Spleen (tissue), 11 donors: ENCODE results near the gene TSPAN3. TPM values are rescaled to one million over a fixed set of nuclear protein-coding genes. Genes with fewer than 3 reads are reported as not detected.

Source experiments
- DNase-seq: peaks from one replicate; pipeline ENCODE4 v3.0.0-alpha.2; 2020
- H3K27ac ChIP-seq, 8 donors: fragments of 200-600 bp; sonication (generic) in 7 of 8; 1 replicate in 4 of 8; 2 replicates in 4 of 8; pipeline versions ENCODE4 v1.5.0 to v1.8.0; 2016 to 2021; ENCODE audit warnings: inconsistent platforms in 4 of 8, mild to moderate bottlenecking in 4 of 8, moderate library complexity in 1 of 8
- H3K27me3 ChIP-seq, 7 donors: fragments of 200-600 bp; sonication (generic) in 6 of 7; replicated peaks in 1 of 7; 1 replicate in 4 of 7; 2 replicates in 3 of 7; pipeline versions ENCODE4 v1.5.0 to v1.8.0; 2016 to 2021; ENCODE audit warnings: inconsistent platforms in 3 of 7, mild to moderate bottlenecking in 1 of 7
- H3K36me3 ChIP-seq, 6 donors: fragments of 200-600 bp; sonication (generic) in 5 of 6; 1 replicate in 4 of 6; 2 replicates in 2 of 6; pipeline versions ENCODE4 v1.5.0 to v1.8.0; 2016 to 2021; ENCODE audit warnings: inconsistent platforms in 2 of 6
- H3K4me1 ChIP-seq, 6 donors: fragments of 200-600 bp; sonication (generic) in 5 of 6; 1 replicate in 3 of 6; 2 replicates in 3 of 6; pipeline versions ENCODE4 v1.5.0 to v1.8.0; 2016 to 2021; ENCODE audit warnings: inconsistent platforms in 3 of 6
- H3K4me3 ChIP-seq, 8 donors: fragments of 200-600 bp; sonication (generic) in 7 of 8; 1 replicate in 4 of 8; 2 replicates in 4 of 8; pipeline versions ENCODE4 v1.5.0 to v1.8.0; 2016 to 2021; ENCODE audit warnings: inconsistent platforms in 4 of 8, mild to moderate bottlenecking in 4 of 8, moderate library complexity in 2 of 8
- H3K9me3 ChIP-seq, 8 donors: fragments of 200-600 bp; sonication (generic) in 7 of 8; 1 replicate in 4 of 8; 2 replicates in 4 of 8; pipeline versions ENCODE4 v1.5.0 to v1.8.0; 2016 to 2021; ENCODE audit warnings: inconsistent platforms in 4 of 8
- CTCF ChIP-seq, 11 experiments: fragments of 200-600 bp in 7 of 11; fragments of 450-650 bp in 4 of 11; sonication (generic) in 4 of 11; IDR thresholded peaks in 8 of 11; conservative IDR thresholded peaks in 3 of 11; 1 replicate in 7 of 11; 2 replicates in 4 of 11; pipeline versions ENCODE4 v1.4.0 to v1.8.0; 2016 to 2021; ENCODE audit warnings: antibody characterized with exemption in 11 of 11, inconsistent platforms in 4 of 11, mild to moderate bottlenecking in 1 of 11
- POLR2A ChIP-seq, 3 donors: fragments of 450-650 bp; IDR thresholded peaks; one replicate each; pipeline ENCODE4 v1.5.1; 2017; ENCODE audit warnings: antibody characterized with exemption in 3 of 3, mild to moderate bottlenecking in 1 of 3
- POLR2AphosphoS5 ChIP-seq, 3 donors: sonication (generic); formaldehyde crosslinking; IDR thresholded peaks; one replicate each; pipeline ENCODE4 v1.5.1; 2017; ENCODE audit warnings: antibody characterized with exemption in 3 of 3
- WGBS, 5 donors: extraction: QIAGEN DNeasy Blood & Tissue Kit in 3 of 5; methylation state at CpG; one replicate each; pipeline versions ENCODE4 v1.1.5 to v1.1.7; 2013 to 2018; 5-methylcytosine and 5-hydroxymethylcytosine counted together
- intact Hi-C: fragments of 100-400 bp; cut with DNase I; formaldehyde crosslinking; loops from one replicate; pipeline ENCODE4 v1.15.0; 2023; ENCODE audit warnings: low total_unique reads
- polyA plus RNA-seq, 3 donors: library from polyadenylated mRNA; stranded (reverse); fragments of 200-250 nt; gene quantifications; one replicate each; pipeline ENCODE4 v1.2.1, GENCODE V29; 2013
- total RNA-seq, 7 donors: library from RNA; depleted of rRNA in 3 of 7; stranded (reverse); fragments of >200 nt in 3 of 7; fragmentation: NEBNext Ultra II Directional in 4 of 7; extraction: Animal tissue kit (Norgen Biotek cat#: 25700) in 4 of 7; gene quantifications; one replicate each; pipeline versions ENCODE4 v1.1.0 to v1.2.1, GENCODE V29; 2016 to 2021
- donor health status: healthy with polysubstance abuse.
- donor health status: DM: no; HTN: no; CAD: no; lungs with moderate emphysema.
- donor health status: DM: no; HTN: no; CAD: no.
- donor health status: Bipolar disorder and iron deficiency.
- donor health status: healthy.
- donor health status: DM: no; HTN: no; CAD: no.
- donor health status: DM: yes; HTN: yes; CAD: no.

The TSPAN3 gene
- total and polyA plus RNA-seq, 10 donors: 98.5 to 276 (median 141) TPM

GRCh38 chr15:77064063-77064462 lies 6.8 kb downstream of the TSPAN3 start:
- Histone ChIP-seq H3K27ac (peak overlapping the region in 1 of 8 donors; percentile 1), H3K36me3 (no peaks in the 10 kb centered on the region), H3K4me1 (peaks cover 19 to 100% (median 73%) of the 10 kb centered on the region in 6 donors), H3K4me3 (no peak overlapping the region), H3K27me3 (no peaks in the 10 kb centered on the region), H3K9me3 (no peaks in the 10 kb centered on the region)
- intact Hi-C loops: no loop called here
- TF ChIP-seq POLR2AphosphoS5 (IDR thresholded peaks at IDR 0.05): no peak
- no peak for TF ChIP-seq CTCF (IDR thresholded peaks at IDR 0.05 in 8 of 11, conservative IDR thresholded peaks at IDR 0.05 in 3 of 11)
- no peak for TF ChIP-seq POLR2A (IDR thresholded peaks at IDR 0.05)
- no peak for DNase-seq
- WGBS, 5 donors: 84 to 92% (median 88%) methylated on average over 2 of the region's 2 CpGs

GRCh38 chr15:77063249-77063648 lies 7.7 kb downstream of the TSPAN3 start:
- Histone ChIP-seq H3K4me3 (no peak overlapping the region), H3K4me1 (peaks cover 19 to 99% (median 66%) of the 10 kb centered on the region in 6 donors), H3K27ac (no peak overlapping the region), H3K9me3 (no peaks in the 10 kb centered on the region), H3K36me3 (no peaks in the 10 kb centered on the region), H3K27me3 (no peaks in the 10 kb centered on the region)
- TF ChIP-seq CTCF (IDR thresholded peaks at IDR 0.05 in 8 of 11, conservative IDR thresholded peaks at IDR 0.05 in 3 of 11) (no peak), POLR2AphosphoS5 (IDR thresholded peaks at IDR 0.05) (no peak), POLR2A (IDR thresholded peaks at IDR 0.05) (no peak)
- intact Hi-C loops: no loop called here
- DNase-seq: no peak

GRCh38 chr15:77060546-77060945 lies 10.4 kb downstream of the TSPAN3 start:
- Histone ChIP-seq H3K9me3 (no peaks in the 10 kb centered on the region), H3K4me1 (peaks cover 19 to 91% (median 51%) of the 10 kb centered on the region in 6 donors), H3K4me3 (no peak overlapping the region), H3K36me3 (peaks cover 0 to 9% (median 0%) of the 10 kb centered on the region in 6 donors), H3K27me3 (no peaks in the 10 kb centered on the region), H3K27ac (peak overlapping the region in 5 of 8 donors; percentile 7 to 53 (median 41))
- intact Hi-C loops: no loop called here
- no peak for DNase-seq
- TF ChIP-seq POLR2AphosphoS5 (IDR thresholded peaks at IDR 0.05) (no peak), CTCF (IDR thresholded peaks at IDR 0.05 in 8 of 11, conservative IDR thresholded peaks at IDR 0.05 in 3 of 11) (no peak), POLR2A (IDR thresholded peaks at IDR 0.05) (no peak)

GRCh38 chr15:77059786-77060361 lies 11.0 kb downstream of the TSPAN3 start:
- intact Hi-C loops: no loop called here
- Histone ChIP-seq H3K4me1 (peaks cover 19 to 91% (median 44%) of the 10 kb centered on the region in 6 donors), H3K27me3 (no peaks in the 10 kb centered on the region), H3K4me3 (no peak overlapping the region), H3K27ac (peak overlapping the region in 5 of 8 donors; percentile 7 to 53 (median 41)), H3K36me3 (peaks cover 0 to 9% (median 0%) of the 10 kb centered on the region in 6 donors), H3K9me3 (no peaks in the 10 kb centered on the region)
- TF ChIP-seq CTCF (IDR thresholded peaks at IDR 0.05 in 8 of 11, conservative IDR thresholded peaks at IDR 0.05 in 3 of 11) (no peak), POLR2AphosphoS5 (IDR thresholded peaks at IDR 0.05) (no peak), POLR2A (IDR thresholded peaks at IDR 0.05) (no peak)
- DNase-seq: no peak
- 8 to 20% (median 10%) methylated on average over 2 of the region's 2 CpGs for WGBS, 5 donors
